ENCODE data around the gene NR3C1. TPM values are rescaled to one million over a fixed set of nuclear protein-coding genes. Genes with fewer than 3 reads are reported as not detected.

Gene NR3C1
- total and polyA plus RNA-seq, 2 of the 4 experiments (the other 2 are of a cell fraction), result 13.7 to 77.4 TPM

DNA sequence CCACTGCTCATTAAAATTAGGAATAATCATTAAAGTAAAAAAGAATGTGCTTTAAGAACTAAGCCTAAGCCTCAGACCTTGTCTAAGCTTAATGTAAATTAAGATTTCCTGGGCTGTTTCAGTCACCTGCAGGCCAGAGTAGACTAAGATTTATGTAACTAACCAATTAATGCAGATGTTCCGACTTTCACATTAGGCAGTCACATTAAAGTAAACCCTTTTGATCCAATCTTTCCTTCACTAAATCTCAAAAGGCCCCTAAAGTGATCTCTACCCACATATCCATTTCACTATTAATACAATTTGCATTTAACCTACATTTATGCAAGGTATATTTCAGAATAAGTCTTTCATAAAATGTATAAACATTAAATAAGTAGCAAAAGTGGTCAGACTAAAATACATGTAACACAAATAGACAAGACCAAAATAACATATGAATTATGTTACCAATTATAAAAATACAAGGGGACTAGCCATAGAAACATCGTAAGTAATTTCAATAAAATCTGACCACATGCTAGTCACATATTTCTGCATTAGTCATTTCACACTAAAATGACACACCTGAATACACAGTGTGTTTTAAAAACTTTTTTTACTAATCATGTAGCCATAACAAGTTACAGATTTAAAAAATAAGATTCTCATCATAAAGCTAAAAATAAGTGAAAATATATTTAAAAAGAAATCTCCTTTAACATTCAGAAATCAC lies 7.7 kb downstream of the NR3C1 start:
- Histone ChIP-seq H3K9ac (ENCODE audit: low read depth, low read length) (no peak overlapping the region), H3K4ac (ENCODE audit: low read depth, low read length) (no peak overlapping the region), H3K18ac (ENCODE audit: low read depth, low read length) (no peak overlapping the region), H2BK15ac (ENCODE audit: low read depth, low read length) (no peak overlapping the region), H3K9me3 (ENCODE audit: control insufficient read depth, insufficient read depth, low read length) (no peaks in the 10 kb centered on the region), H3K27me3 (ENCODE audit: control insufficient read depth, insufficient read depth, low read length) (no peaks in the 10 kb centered on the region), H2AK9ac (replicated peaks; ENCODE audit: low read depth, low read length, poor library complexity) (no peak overlapping the region), H3K14ac (replicated peaks; ENCODE audit: low read depth, low read length) (no peak overlapping the region), H4K8ac (ENCODE audit: low read depth in 2 of 2, low read length in 2 of 2) (no peak overlapping the region), H2BK120ac (ENCODE audit: low read depth, low read length) (no peak overlapping the region), H3K9me1 (ENCODE audit: insufficient read depth, low read length) (no peaks in the 10 kb centered on the region), H4K5ac (ENCODE audit: low read depth, low read length) (no peak overlapping the region), H2AK5ac (ENCODE audit: low read depth, low read length) (no peak overlapping the region), H3K79me1 (ENCODE audit: low read depth in 1 of 2, low read length in 2 of 2) (peaks cover 0 to 18% of the 10 kb centered on the region in 2 experiments; a peak in 2 of 4 replicates), H4K91ac (ENCODE audit: insufficient read depth, low read depth, low read length) (no peak overlapping the region), H3K4me3 (ENCODE audit: insufficient read depth, low read depth, low read length) (no peak overlapping the region; the same call in 1 of the 2 replicates), H3K23ac (ENCODE audit: low read depth, low read length) (no peak overlapping the region), H3K4me2 (ENCODE audit: low read depth, low read length) (peak overlapping the region; percentile 79), H3K56ac (ENCODE audit: extremely low read depth, insufficient read depth, low read length) (no peak overlapping the region), H3K4me1 (ENCODE audit: control insufficient read depth, insufficient read depth, low read length) (peaks cover 6% of the 10 kb centered on the region), H3K27ac (ENCODE audit: insufficient read depth, low read length) (no peak overlapping the region), H4K20me1 (ENCODE audit: insufficient read depth, low read length) (peaks cover 55% of the 10 kb centered on the region; the same call in 1 of the 2 replicates), H2AFZ (replicated peaks; ENCODE audit: low read length, poor library complexity) (no peak overlapping the region), H2BK5ac (ENCODE audit: low read depth, low read length, poor library complexity, severe bottlenecking) (no peak overlapping the region), H3K36me3 (ENCODE audit: control insufficient read depth, insufficient read depth, low read length) (peaks cover 9% of the 10 kb centered on the region), H2BK20ac (ENCODE audit: low read depth, low read length) (no peak overlapping the region)
- BruUV-seq (replicated peaks), result no TSS peak
- no CpG with 5 or more reads among the region's 2 CpGs for WGBS, 2 experiments (ENCODE audit: extremely low coverage in 2 of 2, insufficient read length in 1 of 2)
- POLR2A ChIA-PET (ENCODE audit: unreplicated experiment), result no interaction called here
- DNase-seq (no peak), ATAC-seq (ENCODE audit: low read depth) (no peak)
- dilution Hi-C loops (cut with HindIII; ENCODE audit: low sequenced_read_pairs, unreplicated experiment), result no loop called here
- in situ Hi-C loops (cut with MboI; ENCODE audit: low sequenced_read_pairs), result no loop called here
- TF ChIP-seq BHLHE40 (IDR thresholded peaks at IDR 0.05; ENCODE audit: low read depth, low read length) (no peak), MXI1 (IDR thresholded peaks at IDR 0.05; ENCODE audit: borderline replicate concordance, low read depth, low read length) (no peak), FOS (IDR thresholded peaks at IDR 0.05; ENCODE audit: low read depth, low read length) (no peak), CHD1 (IDR thresholded peaks at IDR 0.05; ENCODE audit: low read depth, low read length) (no peak), RAD21 (IDR thresholded peaks at IDR 0.05; ENCODE audit: low read length) (no peak), RFX5 (IDR thresholded peaks at IDR 0.05; ENCODE audit: low read depth, low read length) (no peak), POLR2A (IDR thresholded peaks at IDR 0.05; ENCODE audit: low read depth, low read length) (no peak), MAFK (IDR thresholded peaks at IDR 0.05; ENCODE audit: low read depth, low read length) (no peak), RCOR1 (IDR thresholded peaks at IDR 0.05; ENCODE audit: insufficient replicate concordance, low read length) (no peak)
- TF ChIP-seq, protein P1, sequence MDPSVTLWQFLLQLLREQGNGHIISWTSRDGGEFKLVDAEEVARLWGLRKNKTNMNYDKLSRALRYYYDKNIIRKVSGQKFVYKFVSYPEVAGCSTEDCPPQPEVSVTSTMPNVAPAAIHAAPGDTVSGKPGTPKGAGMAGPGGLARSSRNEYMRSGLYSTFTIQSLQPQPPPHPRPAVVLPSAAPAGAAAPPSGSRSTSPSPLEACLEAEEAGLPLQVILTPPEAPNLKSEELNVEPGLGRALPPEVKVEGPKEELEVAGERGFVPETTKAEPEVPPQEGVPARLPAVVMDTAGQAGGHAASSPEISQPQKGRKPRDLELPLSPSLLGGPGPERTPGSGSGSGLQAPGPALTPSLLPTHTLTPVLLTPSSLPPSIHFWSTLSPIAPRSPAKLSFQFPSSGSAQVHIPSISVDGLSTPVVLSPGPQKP (IDR thresholded peaks at IDR 0.05; ENCODE audit: borderline replicate concordance, low read depth, low read length), result no peak
- TF ChIP-seq, protein P2, sequence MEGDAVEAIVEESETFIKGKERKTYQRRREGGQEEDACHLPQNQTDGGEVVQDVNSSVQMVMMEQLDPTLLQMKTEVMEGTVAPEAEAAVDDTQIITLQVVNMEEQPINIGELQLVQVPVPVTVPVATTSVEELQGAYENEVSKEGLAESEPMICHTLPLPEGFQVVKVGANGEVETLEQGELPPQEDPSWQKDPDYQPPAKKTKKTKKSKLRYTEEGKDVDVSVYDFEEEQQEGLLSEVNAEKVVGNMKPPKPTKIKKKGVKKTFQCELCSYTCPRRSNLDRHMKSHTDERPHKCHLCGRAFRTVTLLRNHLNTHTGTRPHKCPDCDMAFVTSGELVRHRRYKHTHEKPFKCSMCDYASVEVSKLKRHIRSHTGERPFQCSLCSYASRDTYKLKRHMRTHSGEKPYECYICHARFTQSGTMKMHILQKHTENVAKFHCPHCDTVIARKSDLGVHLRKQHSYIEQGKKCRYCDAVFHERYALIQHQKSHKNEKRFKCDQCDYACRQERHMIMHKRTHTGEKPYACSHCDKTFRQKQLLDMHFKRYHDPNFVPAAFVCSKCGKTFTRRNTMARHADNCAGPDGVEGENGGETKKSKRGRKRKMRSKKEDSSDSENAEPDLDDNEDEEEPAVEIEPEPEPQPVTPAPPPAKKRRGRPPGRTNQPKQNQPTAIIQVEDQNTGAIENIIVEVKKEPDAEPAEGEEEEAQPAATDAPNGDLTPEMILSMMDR (conservative IDR thresholded peaks at IDR 0.05; ENCODE audit: low read depth, low read length), result no peak
- TF ChIP-seq, protein P3, sequence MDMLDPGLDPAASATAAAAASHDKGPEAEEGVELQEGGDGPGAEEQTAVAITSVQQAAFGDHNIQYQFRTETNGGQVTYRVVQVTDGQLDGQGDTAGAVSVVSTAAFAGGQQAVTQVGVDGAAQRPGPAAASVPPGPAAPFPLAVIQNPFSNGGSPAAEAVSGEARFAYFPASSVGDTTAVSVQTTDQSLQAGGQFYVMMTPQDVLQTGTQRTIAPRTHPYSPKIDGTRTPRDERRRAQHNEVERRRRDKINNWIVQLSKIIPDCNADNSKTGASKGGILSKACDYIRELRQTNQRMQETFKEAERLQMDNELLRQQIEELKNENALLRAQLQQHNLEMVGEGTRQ (IDR thresholded peaks at IDR 0.05; ENCODE audit: low read depth, low read length), result no peak
- intact Hi-C loops (cut with micrococcal nuclease), result loop anchor here (5.0 kb wide), 1 partner anchor 38 kb away; no protein-coding TSS in a partner anchor
- CTCF ChIA-PET, result interaction anchor here (0.7 to 1.4 kb wide), 3 partner anchors 22 to 474 kb away, joined by 3 to 4 read pairs (median 3); no protein-coding TSS in a partner anchor
